Stimulated activated CD4-positive, alpha-beta T cell treated with anti-CD3 and anti-CD28 coated beads, Interleukin-4, amount 100 ng/mL, for 4 hours (primary cell): Measurements from ENCODE around the gene TMEM40.
"Not testable (repeated sequence)": the region's sequence is repeated elsewhere in the genome, so short reads cannot be mapped to it uniquely, and the experiment has no call there.

ENCODE experiments used
- DNase-seq, 2 experiments: peaks; one replicate each; pipeline ENCODE4 v3.0.0-alpha.2; 2020

The TMEM40 gene

GRCh38 chr3:12710062-12710461 lies 49.0 kb downstream of the TMEM40 start:
- no peak for DNase-seq

- DNase-seq: no peak
Measured at GRCh38 chr3:12709334-12709733, 49.7 kb downstream of the TMEM40 start.

- no peak for DNase-seq
Measured at GRCh38 chr3:12708584-12709192, 50.4 kb downstream of the TMEM40 start.

GRCh38 chr3:12707449-12707848 lies 51.6 kb downstream of the TMEM40 start:
- no peak for DNase-seq

- peak; percentile 18 to 53 for DNase-seq
Measured at GRCh38 chr3:12706504-12707253, 52.4 kb downstream of the TMEM40 start.

- DNase-seq: no peak
Measured at GRCh38 chr3:12705981-12706380, 53.1 kb downstream of the TMEM40 start.

- DNase-seq: no peak
Measured at GRCh38 chr3:12705374-12705926, 53.6 kb downstream of the TMEM40 start.

- DNase-seq: no peak
Measured at GRCh38 chr3:12702501-12702900, 56.6 kb downstream of the TMEM40 start.

- DNase-seq: not testable (repeated sequence)
Measured at GRCh38 chr3:12701601-12702000, 57.5 kb downstream of the TMEM40 start.

GRCh38 chr3:12700800-12701199 lies 58.3 kb downstream of the TMEM40 start:
- DNase-seq: no peak

- DNase-seq: no peak
Measured at GRCh38 chr3:12695916-12696315, 63.1 kb downstream of the TMEM40 start.

GRCh38 chr3:12695112-12695511 lies 63.9 kb downstream of the TMEM40 start:
- no peak for DNase-seq

GRCh38 chr3:12692444-12692843 lies 66.6 kb downstream of the TMEM40 start:
- no peak for DNase-seq

GRCh38 chr3:12689997-12690711 lies 68.9 kb downstream of the TMEM40 start:
- no peak for DNase-seq

- DNase-seq: no peak
Measured at GRCh38 chr3:12687948-12688347, 71.1 kb downstream of the TMEM40 start.

- no peak for DNase-seq
Measured at GRCh38 chr3:12686096-12686495, 73.0 kb downstream of the TMEM40 start.
